ENCODE measurements around the gene PKIG.

- TF ChIP-seq POLR2A (IDR thresholded peaks at IDR 0.05) = no peak
- no peak for TF ChIP-seq EP300 (IDR thresholded peaks at IDR 0.05)
These were observed 48.5 kb upstream of the PKIG start for GRCh38 chr20:44533928-44534327.

Measured in suprapubic skin (tissue), 2 donors.